Gastroesophageal sphincter (tissue), 4 donors: ENCODE results near the gene HACD2. TPM values are rescaled to one million over a fixed set of nuclear protein-coding genes. Genes with fewer than 3 reads are reported as not detected.

Source experiments
- ATAC-seq: fragments of 150-250 bp; one replicate; pipeline ENCODE4 v1.9.1; 2016; ENCODE audit warnings: mild to moderate bottlenecking, moderate library complexity
- H3K27ac ChIP-seq, 4 donors: fragments of 200-600 bp; sonication (generic) in 3 of 4; 1 replicate in 3 of 4; 2 replicates in 1 of 4; pipeline ENCODE4 v1.5.1; 2016 to 2019
- H3K27me3 ChIP-seq: fragments of 200-600 bp; sonication (generic); one replicate; pipeline ENCODE4 v1.5.1; 2019
- H3K36me3 ChIP-seq, 2 donors: fragments of 200-600 bp; sonication (generic); one replicate each; pipeline ENCODE4 v1.5.1; 2019; ENCODE audit warnings: control low read depth in 1 of 2
- H3K4me1 ChIP-seq, 3 donors: fragments of 200-600 bp; sonication (generic); 1 replicate in 2 of 3; 2 replicates in 1 of 3; pipeline ENCODE4 v1.5.1; 2016 to 2019; ENCODE audit warnings: control low read depth in 2 of 3
- H3K4me3 ChIP-seq, 2 donors: fragments of 200-600 bp; sonication (generic); one replicate each; pipeline ENCODE4 v1.5.1; 2019; ENCODE audit warnings: mild to moderate bottlenecking in 1 of 2, moderate library complexity in 1 of 2
- H3K9me3 ChIP-seq, 3 donors: fragments of 200-600 bp; sonication (generic); one replicate each; pipeline ENCODE4 v1.5.1; 2017 to 2019; ENCODE audit warnings: control low read depth in 2 of 3
- EP300 ChIP-seq: sonication (generic); formaldehyde crosslinking; IDR thresholded peaks from one replicate; pipeline ENCODE4 v1.6.1; 2017; ENCODE audit warnings: antibody characterized with exemption, mild to moderate bottlenecking
- POLR2A ChIP-seq, 2 donors: fragments of 450-650 bp; IDR thresholded peaks; one replicate each; pipeline ENCODE4 v1.6.1; 2017; ENCODE audit warnings: antibody characterized with exemption in 2 of 2, mild to moderate bottlenecking in 2 of 2, moderate library complexity in 1 of 2
- POLR2AphosphoS5 ChIP-seq: sonication (generic); formaldehyde crosslinking; IDR thresholded peaks from one replicate; pipeline ENCODE4 v1.6.1; 2017; ENCODE audit warnings: antibody characterized with exemption
- WGBS, 2 donors: methylation state at CpG; one replicate each; pipeline ENCODE4 v1.1.5; 2018; ENCODE audit warnings: low coverage in 1 of 2; 5-methylcytosine and 5-hydroxymethylcytosine counted together
- total RNA-seq, 4 donors: library from RNA; depleted of rRNA; stranded (reverse); fragments of >200 nt; gene quantifications; one replicate each; pipeline ENCODE4 v1.1.0, GENCODE V29; 2016
- TF ChIP-seq, protein P1 (sequence below), 4 experiments: fragments of 200-600 bp in 2 of 4; fragments of 450-650 bp in 2 of 4; sonication (generic) in 1 of 4; IDR thresholded peaks; one replicate each; pipeline ENCODE4 v1.5.1; 2017 to 2019; ENCODE audit warnings: antibody characterized with exemption in 4 of 4, mild to moderate bottlenecking in 2 of 4, moderate library complexity in 2 of 4

The HACD2 gene
- total RNA-seq, 4 donors from 2014 or later = 21.3 to 36.7 (median 28.1) TPM

GRCh38 chr3:123476967-123477750, 107.7 kb downstream of the HACD2 start:
- WGBS, 2 donors = 77 to 80% methylated on average over 9 to 14 of the region's 15 CpGs
- ATAC-seq = no peak

GRCh38 chr3:123475786-123476185, 109.1 kb downstream of the HACD2 start:
- ATAC-seq = no peak
- no peak overlapping the region for H3K27ac ChIP-seq
- no peaks in the 10 kb centered on the region for H3K27me3 ChIP-seq
- no peak overlapping the region for H3K4me3 ChIP-seq
- H3K36me3 ChIP-seq = no peaks in the 10 kb centered on the region
- 60% methylated on average over 1 of the region's 7 CpGs; no CpG with 5 or more reads in 1 of the 2 donors for WGBS, 2 donors
- H3K4me1 ChIP-seq = no peaks in the 10 kb centered on the region
- no peaks in the 10 kb centered on the region for H3K9me3 ChIP-seq
- TF ChIP-seq, protein P1, sequence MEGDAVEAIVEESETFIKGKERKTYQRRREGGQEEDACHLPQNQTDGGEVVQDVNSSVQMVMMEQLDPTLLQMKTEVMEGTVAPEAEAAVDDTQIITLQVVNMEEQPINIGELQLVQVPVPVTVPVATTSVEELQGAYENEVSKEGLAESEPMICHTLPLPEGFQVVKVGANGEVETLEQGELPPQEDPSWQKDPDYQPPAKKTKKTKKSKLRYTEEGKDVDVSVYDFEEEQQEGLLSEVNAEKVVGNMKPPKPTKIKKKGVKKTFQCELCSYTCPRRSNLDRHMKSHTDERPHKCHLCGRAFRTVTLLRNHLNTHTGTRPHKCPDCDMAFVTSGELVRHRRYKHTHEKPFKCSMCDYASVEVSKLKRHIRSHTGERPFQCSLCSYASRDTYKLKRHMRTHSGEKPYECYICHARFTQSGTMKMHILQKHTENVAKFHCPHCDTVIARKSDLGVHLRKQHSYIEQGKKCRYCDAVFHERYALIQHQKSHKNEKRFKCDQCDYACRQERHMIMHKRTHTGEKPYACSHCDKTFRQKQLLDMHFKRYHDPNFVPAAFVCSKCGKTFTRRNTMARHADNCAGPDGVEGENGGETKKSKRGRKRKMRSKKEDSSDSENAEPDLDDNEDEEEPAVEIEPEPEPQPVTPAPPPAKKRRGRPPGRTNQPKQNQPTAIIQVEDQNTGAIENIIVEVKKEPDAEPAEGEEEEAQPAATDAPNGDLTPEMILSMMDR (IDR thresholded peaks at IDR 0.05) = no peak
- TF ChIP-seq POLR2A (IDR thresholded peaks at IDR 0.05) = no peak
- TF ChIP-seq EP300 = no peak
- no peak for TF ChIP-seq POLR2AphosphoS5

More at GRCh38 chr3:123476967-123477750, 107.7 kb downstream of the HACD2 start:
- Histone ChIP-seq H3K4me3 (no peak overlapping the region), H3K4me1 (no peaks in the 10 kb centered on the region), H3K27ac (no peak overlapping the region), H3K36me3 (no peaks in the 10 kb centered on the region), H3K9me3 (no peaks in the 10 kb centered on the region), H3K27me3 (no peaks in the 10 kb centered on the region)
- TF ChIP-seq, protein P1 (IDR thresholded peaks at IDR 0.05) = no peak
- TF ChIP-seq POLR2A (IDR thresholded peaks at IDR 0.05) (no peak), POLR2AphosphoS5 (no peak), EP300 (no peak)

GRCh38 chr3:123471106-123471505, 113.7 kb downstream of the HACD2 start:
- no peaks in the 10 kb centered on the region for H3K9me3 ChIP-seq
- H3K4me3 ChIP-seq = no peak overlapping the region
- TF ChIP-seq POLR2AphosphoS5 (no peak), EP300 (no peak), POLR2A (IDR thresholded peaks at IDR 0.05) (no peak)
- TF ChIP-seq, protein P1 (IDR thresholded peaks at IDR 0.05) = no peak
- H3K4me1 ChIP-seq = no peaks in the 10 kb centered on the region
- WGBS, 2 donors = no CpG with 5 or more reads among the region's 5 CpGs
- H3K27ac ChIP-seq = no peak overlapping the region
- no peaks in the 10 kb centered on the region for H3K27me3 ChIP-seq
- no peak for ATAC-seq
- H3K36me3 ChIP-seq = no peaks in the 10 kb centered on the region

GRCh38 chr3:123469323-123469995, 115.4 kb downstream of the HACD2 start:
- no peaks in the 10 kb centered on the region for H3K9me3 ChIP-seq
- H3K27me3 ChIP-seq = no peaks in the 10 kb centered on the region
- H3K36me3 ChIP-seq = no peaks in the 10 kb centered on the region
- H3K4me1 ChIP-seq = no peaks in the 10 kb centered on the region
- H3K4me3 ChIP-seq = no peak overlapping the region
- TF ChIP-seq EP300 (no peak), POLR2A (IDR thresholded peaks at IDR 0.05) (no peak), POLR2AphosphoS5 (no peak)
- TF ChIP-seq, protein P1 (IDR thresholded peaks at IDR 0.05) = no peak
- H3K27ac ChIP-seq = no peak overlapping the region
- 79 to 87% methylated on average over 3 of the region's 11 CpGs for WGBS, 2 donors
- ATAC-seq = no peak
